ENCODE data around the gene S100A11.

S100A11 gene

GRCh38 chr1:152039886-152040285, 3.1 kb upstream of the S100A11 start:
- DNase-seq (ENCODE audit: low read depth in 2 of 2), result no peak

- DNase-seq (ENCODE audit: low read depth in 2 of 2), result no peak
These were observed 2.7 kb upstream of the S100A11 start for GRCh38 chr1:152039461-152039860.

GRCh38 chr1:152038871-152039270, 2.1 kb upstream of the S100A11 start:
- DNase-seq (ENCODE audit: low read depth in 2 of 2), result no peak

GRCh38 chr1:152035539-152036266, 1.1 kb downstream of the S100A11 start:
- no peak for DNase-seq (ENCODE audit: low read depth in 2 of 2)

GRCh38 chr1:152034654-152035538, 1.9 kb downstream of the S100A11 start:
- peak in 1 of 2 donors; percentile 23 for DNase-seq (ENCODE audit: low read depth in 2 of 2)

- no peak for DNase-seq (ENCODE audit: low read depth in 2 of 2)
These were observed 2.5 kb downstream of the S100A11 start for GRCh38 chr1:152034324-152034653.

GRCh38 chr1:152029929-152030211, 6.9 kb downstream of the S100A11 start:
- DNase-seq (ENCODE audit: low read depth in 2 of 2), result no peak

GRCh38 chr1:152029144-152029928, 7.5 kb downstream of the S100A11 start:
- DNase-seq (ENCODE audit: low read depth in 2 of 2), result no peak

- no peak for DNase-seq (ENCODE audit: low read depth in 2 of 2)
These were observed 9.9 kb downstream of the S100A11 start for GRCh38 chr1:152026895-152027294.

- no peak for DNase-seq (ENCODE audit: low read depth in 2 of 2)
These were observed 12.6 kb downstream of the S100A11 start for GRCh38 chr1:152024223-152024622.

GRCh38 chr1:152023221-152023620, 13.6 kb downstream of the S100A11 start:
- DNase-seq (ENCODE audit: low read depth in 2 of 2), result no peak

GRCh38 chr1:152022474-152022873, 14.3 kb downstream of the S100A11 start:
- no peak for DNase-seq (ENCODE audit: low read depth in 2 of 2)

- no peak for DNase-seq (ENCODE audit: low read depth in 2 of 2)
These were observed 15.2 kb downstream of the S100A11 start for GRCh38 chr1:152021569-152021968.

- DNase-seq (ENCODE audit: low read depth in 2 of 2), result no peak
These were observed 16.0 kb downstream of the S100A11 start for GRCh38 chr1:152020849-152021248.

- no peak for DNase-seq (ENCODE audit: low read depth in 2 of 2)
These were observed 18.3 kb downstream of the S100A11 start for GRCh38 chr1:152018537-152018936.

- DNase-seq (ENCODE audit: low read depth in 2 of 2), result no peak
These were observed 21.0 kb downstream of the S100A11 start for GRCh38 chr1:152015766-152016165.

GRCh38 chr1:152014943-152015342, 21.9 kb downstream of the S100A11 start:
- DNase-seq (ENCODE audit: low read depth in 2 of 2), result no peak

- no peak for DNase-seq (ENCODE audit: low read depth in 2 of 2)
These were observed 23.1 kb downstream of the S100A11 start for GRCh38 chr1:152013664-152014237.

- no peak for DNase-seq (ENCODE audit: low read depth in 2 of 2)
These were observed 27.1 kb downstream of the S100A11 start for GRCh38 chr1:152009691-152010090.

- no peak for DNase-seq (ENCODE audit: low read depth in 2 of 2)
These were observed 29.8 kb downstream of the S100A11 start for GRCh38 chr1:152007047-152007446.

GRCh38 chr1:152005360-152005912, 31.4 kb downstream of the S100A11 start:
- no peak for DNase-seq (ENCODE audit: low read depth in 2 of 2)
